ENCODE measurements around the gene TAB2.

- TF ChIP-seq CTCF (IDR thresholded peaks at IDR 0.05) = no peak
- TF ChIP-seq EP300 (IDR thresholded peaks at IDR 0.05) = no peak
- no peak for TF ChIP-seq POLR2AphosphoS5 (IDR thresholded peaks at IDR 0.05)
Measured at GRCh38 chr6:149452037-149452939, 134.8 kb downstream of the TAB2 start.

Data from suprapubic skin (tissue), 4 donors.